ENCODE data around the gene OR5B17. TPM values are rescaled to one million over a fixed set of nuclear protein-coding genes. Genes with fewer than 3 reads are reported as not detected.

The OR5B17 gene
- total RNA-seq, 1 experiment from 2014 or later = not detected

DNA sequence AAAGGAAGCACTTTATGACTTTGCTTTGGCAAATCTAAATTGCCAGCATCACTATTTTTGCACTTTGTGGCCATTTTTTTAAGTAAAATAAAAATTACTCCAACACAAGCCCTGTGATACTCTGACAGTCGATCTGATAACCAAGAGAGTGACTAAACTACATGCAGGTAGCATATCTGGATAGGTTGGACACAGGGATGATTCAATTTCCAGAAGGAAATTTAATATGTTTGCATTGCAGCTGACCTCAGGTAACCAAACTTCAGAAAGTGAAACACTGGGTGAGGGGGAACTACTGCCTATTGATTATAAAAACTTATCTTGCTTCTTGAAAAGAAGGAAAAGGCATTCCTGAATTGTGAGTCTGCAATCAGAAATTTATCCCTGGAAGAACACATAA lies 33.9 kb upstream of the OR5B17 start:
- Mint-ChIP-seq H3K9me3 (peaks cover 29% of the 10 kb centered on the region), H3K27ac (no peak overlapping the region), H3K27me3 (ENCODE audit: low read depth) (no peaks in the 10 kb centered on the region), H3K4me3 (no peak overlapping the region), H3K36me3 (peaks cover 6% of the 10 kb centered on the region; the same call in 1 of the 2 replicates), H3K4me1 (no peaks in the 10 kb centered on the region)
- ChIA-PET CTCF (no interaction called here), POLR2A (no interaction called here)
- TF ChIP-seq ARID4B (CRISPR knock-in tag; IDR thresholded peaks at IDR 0.05; ENCODE audit: borderline replicate concordance) = no peak
- TF ChIP-seq ZNF671 (CRISPR knock-in tag; IDR thresholded peaks at IDR 0.05) = no peak
- no peak for TF ChIP-seq GTF2I (CRISPR knock-in tag; conservative IDR thresholded peaks at IDR 0.05)
- TF ChIP-seq, protein P1, sequence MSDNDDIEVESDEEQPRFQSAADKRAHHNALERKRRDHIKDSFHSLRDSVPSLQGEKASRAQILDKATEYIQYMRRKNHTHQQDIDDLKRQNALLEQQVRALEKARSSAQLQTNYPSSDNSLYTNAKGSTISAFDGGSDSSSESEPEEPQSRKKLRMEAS (CRISPR knock-in tag; IDR thresholded peaks at IDR 0.05) = no peak
- TF ChIP-seq KAT7 (CRISPR knock-in tag; IDR thresholded peaks at IDR 0.05; ENCODE audit: borderline replicate concordance) = no peak
- ATAC-seq (no peak), DNase-seq (ENCODE audit: low spot score) (no peak)

GRCh38 chr11:58391879-58392278 lies 33.0 kb upstream of the OR5B17 start:
- no peaks in the 10 kb centered on the region for H3K27me3 Mint-ChIP-seq (ENCODE audit: low read depth)
- CTCF ChIA-PET = no interaction called here
- no peak for TF ChIP-seq ZBTB43 (CRISPR knock-in tag; IDR thresholded peaks at IDR 0.05)
- no peak for TF ChIP-seq SOX15 (CRISPR knock-in tag; IDR thresholded peaks at IDR 0.05)
- no peak for TF ChIP-seq E2F5 (CRISPR knock-in tag; IDR thresholded peaks at IDR 0.05)
- TF ChIP-seq GRHL2 (CRISPR knock-in tag; IDR thresholded peaks at IDR 0.05; ENCODE audit: insufficient replicate concordance, severe bottlenecking) = no peak
- TF ChIP-seq, protein P2, sequence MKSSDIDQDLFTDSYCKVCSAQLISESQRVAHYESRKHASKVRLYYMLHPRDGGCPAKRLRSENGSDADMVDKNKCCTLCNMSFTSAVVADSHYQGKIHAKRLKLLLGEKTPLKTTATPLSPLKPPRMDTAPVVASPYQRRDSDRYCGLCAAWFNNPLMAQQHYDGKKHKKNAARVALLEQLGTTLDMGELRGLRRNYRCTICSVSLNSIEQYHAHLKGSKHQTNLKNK (CRISPR knock-in tag; IDR thresholded peaks at IDR 0.05) = no peak
- TF ChIP-seq ESRRA (CRISPR knock-in tag; IDR thresholded peaks at IDR 0.05; ENCODE audit: borderline replicate concordance) = no peak
- TF ChIP-seq ZBTB21 (CRISPR knock-in tag; IDR thresholded peaks at IDR 0.05; ENCODE audit: borderline replicate concordance) = no peak
- TF ChIP-seq ZNF219 (CRISPR knock-in tag; IDR thresholded peaks at IDR 0.05; ENCODE audit: borderline replicate concordance) = no peak
- TF ChIP-seq, protein P3, sequence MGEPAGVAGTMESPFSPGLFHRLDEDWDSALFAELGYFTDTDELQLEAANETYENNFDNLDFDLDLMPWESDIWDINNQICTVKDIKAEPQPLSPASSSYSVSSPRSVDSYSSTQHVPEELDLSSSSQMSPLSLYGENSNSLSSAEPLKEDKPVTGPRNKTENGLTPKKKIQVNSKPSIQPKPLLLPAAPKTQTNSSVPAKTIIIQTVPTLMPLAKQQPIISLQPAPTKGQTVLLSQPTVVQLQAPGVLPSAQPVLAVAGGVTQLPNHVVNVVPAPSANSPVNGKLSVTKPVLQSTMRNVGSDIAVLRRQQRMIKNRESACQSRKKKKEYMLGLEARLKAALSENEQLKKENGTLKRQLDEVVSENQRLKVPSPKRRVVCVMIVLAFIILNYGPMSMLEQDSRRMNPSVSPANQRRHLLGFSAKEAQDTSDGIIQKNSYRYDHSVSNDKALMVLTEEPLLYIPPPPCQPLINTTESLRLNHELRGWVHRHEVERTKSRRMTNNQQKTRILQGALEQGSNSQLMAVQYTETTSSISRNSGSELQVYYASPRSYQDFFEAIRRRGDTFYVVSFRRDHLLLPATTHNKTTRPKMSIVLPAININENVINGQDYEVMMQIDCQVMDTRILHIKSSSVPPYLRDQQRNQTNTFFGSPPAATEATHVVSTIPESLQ (CRISPR knock-in tag; IDR thresholded peaks at IDR 0.05) = no peak
- no peak for TF ChIP-seq CREM (CRISPR knock-in tag; IDR thresholded peaks at IDR 0.05)
- no peak for TF ChIP-seq SMAD4 (CRISPR knock-in tag; IDR thresholded peaks at IDR 0.05)
- no peak for TF ChIP-seq JUN (CRISPR knock-in tag; IDR thresholded peaks at IDR 0.05)
- no peak for TF ChIP-seq TEAD4 (CRISPR knock-in tag; IDR thresholded peaks at IDR 0.05)
- TF ChIP-seq FOXP4 (CRISPR knock-in tag; IDR thresholded peaks at IDR 0.05) = no peak
- TF ChIP-seq ZNF416 (CRISPR knock-in tag; IDR thresholded peaks at IDR 0.05) = no peak
- TF ChIP-seq RORB (CRISPR knock-in tag; IDR thresholded peaks at IDR 0.05) = no peak
- TF ChIP-seq CBFB (CRISPR knock-in tag; IDR thresholded peaks at IDR 0.05; ENCODE audit: low read depth) = no peak
- no peak overlapping the region for H3K27ac Mint-ChIP-seq
- DNase-seq (ENCODE audit: low spot score) (no peak), ATAC-seq (no peak)
- POLR2A ChIA-PET = no interaction called here
- H3K4me1 Mint-ChIP-seq = no peaks in the 10 kb centered on the region
- H3K36me3 Mint-ChIP-seq = peaks cover 6% of the 10 kb centered on the region; the same call in 1 of the 2 replicates
- H3K4me3 Mint-ChIP-seq = no peak overlapping the region
- H3K9me3 Mint-ChIP-seq = peaks cover 33% of the 10 kb centered on the region
